Breast epithelium (tissue), 4 donors: Measurements from ENCODE around the gene IVL. TPM values are rescaled to one million over a fixed set of nuclear protein-coding genes. Genes with fewer than 3 reads are reported as not detected.

Source experiments
- DNase-seq, 2 donors: peaks; one replicate each; pipeline ENCODE4 v3.0.0-alpha.2; 2019; ENCODE audit warnings: low spot score in 2 of 2
- H3K27ac ChIP-seq, 2 donors: fragments of 200-600 bp; sonication (generic) in 1 of 2; one replicate each; pipeline ENCODE4 v1.5.1; 2016 to 2019; ENCODE audit warnings: mild to moderate bottlenecking in 1 of 2
- H3K27me3 ChIP-seq, 2 donors: fragments of 200-600 bp; sonication (generic) in 1 of 2; one replicate each; pipeline versions ENCODE4 v1.5.1 to v1.6.0; 2017 to 2019; ENCODE audit warnings: control low read depth in 1 of 2, mild to moderate bottlenecking in 1 of 2
- H3K36me3 ChIP-seq: fragments of 200-600 bp; one replicate; pipeline ENCODE4 v1.5.1; 2019
- H3K4me1 ChIP-seq, 2 donors: fragments of 200-600 bp; sonication (generic); one replicate each; pipeline ENCODE4 v1.5.1; 2016 to 2019; ENCODE audit warnings: control low read depth in 1 of 2
- H3K4me3 ChIP-seq, 3 donors: fragments of 200-600 bp; sonication (generic); 1 replicate in 2 of 3; 2 replicates in 1 of 3; pipeline ENCODE4 v1.5.1; 2016 to 2019; ENCODE audit warnings: mild to moderate bottlenecking in 3 of 3, moderate library complexity in 2 of 3
- H3K9me3 ChIP-seq, 2 donors: fragments of 200-600 bp; sonication (generic) in 1 of 2; one replicate each; pipeline ENCODE4 v1.5.1; 2016 to 2019; ENCODE audit warnings: control low read depth in 1 of 2
- CTCF ChIP-seq, 3 donors: fragments of 450-650 bp; IDR thresholded peaks; one replicate each; pipeline ENCODE4 v1.5.1; 2016 to 2017; ENCODE audit warnings: antibody characterized with exemption in 3 of 3, mild to moderate bottlenecking in 3 of 3, moderate library complexity in 3 of 3
- POLR2A ChIP-seq: fragments of 450-650 bp; IDR thresholded peaks from one replicate; pipeline ENCODE4 v1.6.1; 2016; ENCODE audit warnings: antibody characterized with exemption, mild to moderate bottlenecking, moderate library complexity
- POLR2AphosphoS5 ChIP-seq, 3 donors: sonication (generic); formaldehyde crosslinking; IDR thresholded peaks; one replicate each; pipeline ENCODE4 v1.6.1; 2017; ENCODE audit warnings: antibody characterized with exemption in 3 of 3
- intact Hi-C: fragments of 100-400 bp; cut with DNase I; formaldehyde crosslinking; loops from one replicate; pipeline ENCODE4 v1.15.1; 2023; ENCODE audit warnings: low total_unique reads
- total RNA-seq, 3 donors: library from RNA; depleted of rRNA; stranded (reverse); fragments of >200 nt; gene quantifications; one replicate each; pipeline ENCODE4 v1.1.0, GENCODE V29; 2016

IVL gene
- total RNA-seq, 3 donors from 2014 or later: not detected

DNA sequence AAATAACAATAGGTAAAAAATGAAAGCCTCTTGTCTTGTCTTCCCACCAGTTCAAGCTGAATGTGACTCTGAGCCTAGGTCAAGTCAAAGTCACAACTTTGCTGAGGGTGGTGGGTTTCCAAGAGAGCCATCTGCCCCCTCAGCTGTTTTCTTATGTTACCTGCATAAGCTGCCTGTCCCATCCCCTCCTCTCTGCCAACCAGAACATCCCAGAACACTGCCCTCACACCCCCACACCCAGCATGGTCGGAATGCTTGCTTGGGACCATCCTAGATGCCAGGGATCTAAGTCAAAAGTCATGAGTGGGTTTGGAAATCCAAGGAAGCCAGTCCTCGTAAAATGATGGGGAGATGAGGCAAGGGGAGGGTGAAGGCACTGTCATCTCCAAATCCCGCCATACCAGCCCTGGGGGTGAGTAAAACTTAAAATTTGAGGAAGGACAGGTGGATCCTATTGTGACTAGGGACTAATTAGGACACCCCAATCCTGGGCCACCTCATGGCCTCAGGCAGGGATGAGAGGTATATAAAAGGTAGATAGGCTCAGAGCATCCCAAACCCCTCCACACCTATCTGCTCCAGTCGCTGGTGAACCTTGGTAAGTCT is 38.4 kb downstream of the IVL start, which contains the start of gene SPRR5:
Gene SPRR5 (plus strand): TSS at position 556 of the 606 bp plus-strand sequence. CDS start 1,349 bp downstream, outside the sequence.
- no peaks in the 10 kb centered on the region for H3K9me3 ChIP-seq
- H3K4me1 ChIP-seq: no peaks in the 10 kb centered on the region
- TF ChIP-seq CTCF (IDR thresholded peaks at IDR 0.05) (no peak), POLR2AphosphoS5 (IDR thresholded peaks at IDR 0.05) (no peak), POLR2A (no peak)
- H3K36me3 ChIP-seq: no peaks in the 10 kb centered on the region
- no peak for DNase-seq
- intact Hi-C loops: no loop called here
- H3K27ac ChIP-seq: no peak within 1 kb of the TSS
- no peak within 1 kb of the TSS for H3K4me3 ChIP-seq
- peaks cover 0 to 4% of the 10 kb centered on the region in 2 donors for H3K27me3 ChIP-seq

- no peak overlapping the region for H3K4me3 ChIP-seq
- no peak overlapping the region for H3K27ac ChIP-seq
- intact Hi-C loops: no loop called here
- H3K9me3 ChIP-seq: no peaks in the 10 kb centered on the region
- H3K4me1 ChIP-seq: no peaks in the 10 kb centered on the region
- TF ChIP-seq POLR2A: no peak
- H3K36me3 ChIP-seq: no peaks in the 10 kb centered on the region
- peaks cover 0 to 3% of the 10 kb centered on the region in 2 donors for H3K27me3 ChIP-seq
- DNase-seq: no peak
Measured at GRCh38 chr1:152951711-152952110, 43.4 kb downstream of the IVL start.

DNA sequence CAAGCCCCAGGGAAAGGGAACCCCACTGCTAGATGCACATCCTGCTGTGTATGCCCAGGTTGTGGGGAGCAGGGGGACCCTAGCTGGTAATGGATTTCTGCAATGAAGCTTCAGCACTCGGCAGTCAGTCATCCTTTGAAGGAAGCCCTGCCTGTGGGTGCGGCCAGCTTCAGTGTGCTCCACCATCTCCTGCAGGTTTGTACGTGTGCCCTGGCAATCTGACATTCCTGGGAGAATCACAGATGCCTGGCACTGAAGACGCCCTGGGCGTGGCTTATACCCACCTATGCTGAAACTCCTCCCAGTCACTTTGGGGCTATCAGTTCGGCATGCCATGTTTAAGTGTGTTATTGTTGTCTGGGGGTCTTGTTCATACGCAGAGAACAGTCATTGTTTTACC is 45.4 kb downstream of the IVL start:
- no peak for TF ChIP-seq POLR2A
- Histone ChIP-seq H3K4me3 (no peak overlapping the region), H3K36me3 (no peaks in the 10 kb centered on the region), H3K9me3 (no peaks in the 10 kb centered on the region), H3K4me1 (no peaks in the 10 kb centered on the region), H3K27ac (no peak overlapping the region), H3K27me3 (no peaks in the 10 kb centered on the region)
- intact Hi-C loops: no loop called here
- no peak for DNase-seq

DNA sequence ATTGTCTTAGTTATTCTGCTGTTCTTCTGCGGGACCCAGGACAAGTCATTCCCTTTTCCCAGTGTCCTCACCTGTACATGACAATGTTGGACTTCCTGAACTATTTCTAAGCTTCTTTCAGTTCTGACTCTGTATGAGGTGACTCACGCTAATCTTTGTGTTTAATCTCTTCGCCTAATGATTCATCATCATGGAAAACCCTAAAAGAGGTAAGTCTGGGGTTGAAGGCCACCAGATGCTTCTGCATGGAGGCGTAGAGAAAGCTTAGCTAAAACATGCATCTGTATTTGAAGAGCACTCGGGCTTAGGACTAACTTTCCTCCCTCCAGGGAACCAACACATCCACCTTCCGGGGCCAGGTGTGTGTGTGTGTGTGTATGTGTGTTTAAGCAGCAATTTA is 46.1 kb downstream of the IVL start:
- TF ChIP-seq POLR2A (no peak), CTCF (IDR thresholded peaks at IDR 0.05) (no peak), POLR2AphosphoS5 (IDR thresholded peaks at IDR 0.05) (no peak)

DNA sequence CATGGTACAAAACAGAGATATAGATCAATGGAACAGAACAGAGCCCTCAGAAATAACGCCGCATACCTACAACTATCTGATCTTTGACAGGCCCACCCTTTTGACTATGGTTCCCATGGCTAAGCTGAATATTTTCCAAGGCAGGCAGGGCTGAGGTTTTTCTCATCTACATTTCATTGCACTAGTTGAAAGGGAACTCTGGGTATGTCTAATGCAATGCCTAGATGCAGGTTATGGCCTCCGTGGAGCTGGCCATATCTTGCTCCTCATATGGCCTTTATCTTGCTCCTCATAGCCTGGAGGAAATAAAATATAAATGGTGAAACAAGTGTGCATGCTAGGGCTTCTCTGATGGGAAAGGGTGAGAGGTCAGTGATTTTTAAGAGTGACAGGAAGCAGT is 49.2 kb downstream of the IVL start:
- Histone ChIP-seq H3K9me3 (no peaks in the 10 kb centered on the region), H3K4me3 (no peak overlapping the region), H3K4me1 (no peaks in the 10 kb centered on the region), H3K27ac (no peak overlapping the region), H3K27me3 (no peaks in the 10 kb centered on the region), H3K36me3 (no peaks in the 10 kb centered on the region)
- TF ChIP-seq POLR2A (no peak), POLR2AphosphoS5 (IDR thresholded peaks at IDR 0.05) (no peak), CTCF (IDR thresholded peaks at IDR 0.05) (no peak)
- no peak for DNase-seq
- intact Hi-C loops: no loop called here

More for the DNA sequence above, 46.1 kb downstream of the IVL start:
- Histone ChIP-seq H3K27ac (no peak overlapping the region), H3K4me3 (no peak overlapping the region), H3K36me3 (no peaks in the 10 kb centered on the region), H3K27me3 (no peaks in the 10 kb centered on the region), H3K4me1 (no peaks in the 10 kb centered on the region), H3K9me3 (no peaks in the 10 kb centered on the region)
- DNase-seq: no peak
- intact Hi-C loops: no loop called here

DNA sequence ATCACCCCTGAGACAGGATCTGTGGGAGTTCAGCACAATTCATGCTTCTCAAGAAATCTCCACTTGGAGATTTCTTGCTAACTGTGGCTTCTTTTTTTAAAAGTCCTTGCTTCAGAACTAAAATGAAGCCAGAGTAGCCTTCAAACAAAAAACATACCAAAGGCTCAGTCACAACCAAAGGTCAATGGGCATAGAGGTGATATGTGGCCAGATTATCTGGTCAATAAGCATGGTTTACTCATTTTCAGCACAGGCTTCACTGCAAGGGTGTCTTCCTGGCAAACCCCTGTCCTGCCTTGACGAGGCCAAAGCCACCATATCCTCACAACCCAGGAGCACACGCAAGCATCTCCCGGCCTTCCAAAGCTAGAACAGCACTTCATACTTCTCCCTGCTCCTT is 50.9 kb downstream of the IVL start:
- TF ChIP-seq POLR2A (no peak), CTCF (IDR thresholded peaks at IDR 0.05) (no peak), POLR2AphosphoS5 (IDR thresholded peaks at IDR 0.05) (no peak)
- H3K9me3 ChIP-seq: no peaks in the 10 kb centered on the region
- no peaks in the 10 kb centered on the region for H3K4me1 ChIP-seq

More for the DNA sequence above, 50.9 kb downstream of the IVL start:
- H3K27ac ChIP-seq: no peak overlapping the region
- intact Hi-C loops: no loop called here
- H3K27me3 ChIP-seq: no peaks in the 10 kb centered on the region
- no peak for DNase-seq
- no peak overlapping the region for H3K4me3 ChIP-seq
- H3K36me3 ChIP-seq: no peaks in the 10 kb centered on the region
